Liver (tissue), 3 donors: Measurements from ENCODE around the gene BCAR3.

Experiments
- ATF3 ChIP-seq: IDR thresholded peaks from 2 replicates; pipeline ENCODE4 v1.6.1; 2016; ENCODE audit warnings: antibody characterized with exemption
- CTCF ChIP-seq: fragments of 150-350 bp; IDR thresholded peaks from 2 replicates; pipeline ENCODE4 v1.5.1; 2017; ENCODE audit warnings: improper control_type of control experiment, low read depth, low read length; ENCODE audit not compliant: missing input control
- EGR1 ChIP-seq, 2 donors: IDR thresholded peaks; 2 replicates each; pipeline ENCODE4 v1.6.1; 2016 to 2018; ENCODE audit warnings: antibody characterized with exemption in 2 of 2, low read depth in 2 of 2
- FOXA1 ChIP-seq: IDR thresholded peaks from 2 replicates; pipeline ENCODE4 v1.6.1; 2016; ENCODE audit warnings: antibody characterized with exemption
- JUND ChIP-seq, 2 donors: IDR thresholded peaks; 2 replicates each; pipeline ENCODE4 v1.6.1; 2016; ENCODE audit warnings: antibody characterized with exemption in 2 of 2
- NR2F2 ChIP-seq: IDR thresholded peaks from 2 replicates; pipeline ENCODE4 v1.6.1; 2016; ENCODE audit warnings: antibody characterized with exemption
- REST ChIP-seq: IDR thresholded peaks from 2 replicates; pipeline ENCODE4 v1.6.1; 2016; ENCODE audit warnings: antibody characterized with exemption, mild to moderate bottlenecking
- RXRA ChIP-seq, 2 donors: IDR thresholded peaks; 2 replicates each; pipeline ENCODE4 v1.6.1; 2017 to 2018; ENCODE audit warnings: antibody characterized with exemption in 2 of 2, mild to moderate bottlenecking in 1 of 2
- SP1 ChIP-seq: IDR thresholded peaks from 2 replicates; pipeline ENCODE4 v1.6.1; 2018; ENCODE audit warnings: antibody characterized with exemption, mild to moderate bottlenecking
- TAF1 ChIP-seq: conservative IDR thresholded peaks from 2 replicates; pipeline ENCODE4 v1.6.1; 2016; ENCODE audit warnings: antibody characterized with exemption, mild to moderate bottlenecking
- YY1 ChIP-seq: IDR thresholded peaks from 2 replicates; pipeline ENCODE4 v1.6.1; 2016; ENCODE audit warnings: antibody characterized with exemption, mild to moderate bottlenecking
- donor health status: healthy.
- donor health status: healthy.

GRCh38 chr1:93712741-93713140 is 31.1 kb upstream of the BCAR3 start:
- no peak for TF ChIP-seq TAF1
- no peak for TF ChIP-seq CTCF
- no peak for TF ChIP-seq YY1
- no peak for TF ChIP-seq REST
- no peak for TF ChIP-seq SP1
- no peak for TF ChIP-seq EGR1 (IDR thresholded peaks at IDR 0.05; ENCODE audit: low read depth in 2 of 2)
- TF ChIP-seq FOXA1: no peak
- TF ChIP-seq NR2F2: no peak
- no peak for TF ChIP-seq RXRA (IDR thresholded peaks at IDR 0.05)
- TF ChIP-seq JUND (IDR thresholded peaks at IDR 0.05): no peak
- TF ChIP-seq ATF3: no peak
